Activated naive CD8-positive, alpha-beta T cell treated with anti-CD3 and anti-CD28 coated beads, Interleukin-2, amount 50 U/mL, for 24 hours (primary cell): ENCODE measurements around the gene BTG3.

Source experiments
- ATAC-seq: fragments of 150-1000 bp; cut with Tn5 transposase; one replicate; pipeline ENCODE4 v1.10.0; 2021
- DNase-seq: peaks from one replicate; pipeline ENCODE4 v3.0.0; 2021
- H3K27ac Mint-ChIP-seq: one replicate; pipeline ENCODE4 v1.8.0; 2021; ENCODE audit warnings: mild to moderate bottlenecking, mixed read lengths
- H3K27me3 Mint-ChIP-seq: one replicate; pipeline ENCODE4 v1.8.0; 2021; ENCODE audit warnings: mixed read lengths
- H3K36me3 Mint-ChIP-seq: one replicate; pipeline ENCODE4 v1.8.0; 2021; ENCODE audit warnings: low read depth, mixed read lengths
- H3K4me1 Mint-ChIP-seq: one replicate; pipeline ENCODE4 v1.8.0; 2021; ENCODE audit warnings: mixed read lengths
- H3K4me3 Mint-ChIP-seq: one replicate; pipeline ENCODE4 v1.8.0; 2021; ENCODE audit warnings: mild to moderate bottlenecking, moderate library complexity, mixed read lengths
- H3K9me3 Mint-ChIP-seq: one replicate; pipeline ENCODE4 v1.8.0; 2021; ENCODE audit warnings: mixed read lengths

BTG3 gene

DNA sequence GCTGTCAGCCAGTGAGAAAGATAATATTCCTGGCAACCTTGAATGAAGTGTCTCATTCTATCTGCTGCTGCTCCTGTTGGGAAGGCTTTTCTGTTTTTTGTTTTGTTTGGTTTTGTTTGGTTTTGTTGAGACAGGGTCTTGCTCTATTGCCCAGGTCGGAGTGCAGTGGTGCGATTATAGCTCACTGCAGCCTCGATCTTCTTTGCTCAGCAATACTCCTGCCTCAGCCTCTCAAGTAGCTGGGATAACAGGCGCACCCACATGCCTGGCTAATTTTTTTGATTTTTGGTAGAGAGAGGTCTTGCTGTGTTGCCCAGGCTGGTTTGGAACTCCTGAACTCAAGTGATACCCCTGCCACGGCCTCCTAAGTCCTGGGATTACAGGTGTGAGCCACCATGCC is 37.6 kb downstream of the BTG3 start:
- H3K27me3 Mint-ChIP-seq = peaks cover 7% of the 10 kb centered on the region
- no peaks in the 10 kb centered on the region for H3K36me3 Mint-ChIP-seq
- DNase-seq = no peak
- ATAC-seq = no peak
- H3K27ac Mint-ChIP-seq = no peak overlapping the region
- H3K4me1 Mint-ChIP-seq = no peaks in the 10 kb centered on the region
- no peaks in the 10 kb centered on the region for H3K9me3 Mint-ChIP-seq
- no peak overlapping the region for H3K4me3 Mint-ChIP-seq

DNA sequence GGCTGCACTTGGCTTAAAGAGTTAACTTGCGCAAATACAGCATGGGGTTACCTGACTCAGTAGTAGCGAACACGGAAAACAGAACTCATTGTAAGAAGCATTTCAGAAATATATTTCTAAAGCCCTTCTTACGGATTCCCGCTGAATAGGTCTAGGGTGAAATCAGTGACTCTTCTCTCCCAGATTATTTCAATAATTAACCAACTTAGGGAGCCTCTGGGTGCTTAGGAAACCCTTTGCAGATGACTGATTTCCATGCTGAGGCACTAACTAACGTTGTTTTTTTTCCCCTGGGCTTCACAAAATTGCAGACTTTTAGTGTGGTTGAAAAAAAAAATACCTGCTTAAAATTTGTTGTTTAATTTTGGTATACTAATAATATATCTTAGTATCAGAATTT is 40.3 kb downstream of the BTG3 start:
- Mint-ChIP-seq H3K36me3 (no peaks in the 10 kb centered on the region), H3K27ac (no peak overlapping the region), H3K9me3 (no peaks in the 10 kb centered on the region), H3K4me1 (no peaks in the 10 kb centered on the region), H3K27me3 (peaks cover 6% of the 10 kb centered on the region), H3K4me3 (no peak overlapping the region)
- no peak for DNase-seq
- no peak for ATAC-seq

DNA sequence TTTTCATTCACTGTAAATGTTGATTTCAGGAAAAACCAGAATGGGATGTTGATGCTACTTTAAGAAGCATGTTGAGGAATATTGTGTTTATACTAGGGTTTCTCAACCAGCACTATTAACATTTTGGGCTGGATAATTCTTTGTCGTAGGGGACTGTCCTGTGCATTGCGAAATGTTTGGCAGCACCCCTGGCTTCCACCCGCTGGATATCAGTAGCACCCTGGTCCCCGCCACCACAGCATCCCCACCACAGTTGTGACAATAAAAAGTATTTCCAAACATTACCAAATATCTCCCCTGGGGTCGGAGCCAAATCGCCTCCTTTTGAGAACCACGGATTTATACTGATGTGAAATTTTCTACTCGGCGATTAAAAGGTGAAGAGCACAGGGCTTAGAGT is 41.9 kb downstream of the BTG3 start:
- H3K4me1 Mint-ChIP-seq = no peaks in the 10 kb centered on the region
- no peak overlapping the region for H3K4me3 Mint-ChIP-seq
- no peaks in the 10 kb centered on the region for H3K9me3 Mint-ChIP-seq
- H3K36me3 Mint-ChIP-seq = no peaks in the 10 kb centered on the region
- ATAC-seq (no peak), DNase-seq (no peak)
- H3K27ac Mint-ChIP-seq = no peak overlapping the region
- peaks cover 6% of the 10 kb centered on the region for H3K27me3 Mint-ChIP-seq

DNA sequence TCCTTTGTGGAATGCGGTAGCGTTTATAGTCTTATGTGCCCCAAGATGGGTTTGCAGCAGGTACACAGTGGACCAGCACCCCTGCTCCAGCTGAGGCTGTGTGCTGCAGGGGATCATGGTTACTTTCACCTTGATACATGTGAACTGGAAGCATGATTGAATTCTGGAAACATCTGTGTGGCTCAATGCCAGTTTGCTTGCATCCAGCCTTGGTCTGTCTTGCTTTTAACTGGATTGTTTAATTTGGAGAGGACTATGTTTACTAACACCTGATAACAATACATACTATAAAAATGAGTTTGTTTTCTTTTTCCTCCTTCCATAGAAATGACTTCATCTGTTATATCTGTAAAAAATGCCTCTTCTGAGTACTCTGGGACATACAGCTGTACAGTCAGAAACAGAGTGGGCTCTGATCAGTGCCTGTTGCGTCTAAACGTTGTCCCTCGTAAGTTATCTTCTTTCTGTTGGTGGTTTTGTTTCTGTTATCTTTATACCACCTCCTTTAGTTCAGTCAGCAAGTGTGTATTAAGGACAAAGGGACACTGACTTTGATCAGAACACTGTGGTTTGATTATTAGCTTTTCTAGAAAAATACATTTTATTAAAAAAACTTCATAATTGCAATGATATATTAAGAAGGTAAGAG is 52.2 kb downstream of the BTG3 start:
- Mint-ChIP-seq H3K27me3 (no peaks in the 10 kb centered on the region), H3K27ac (no peak overlapping the region), H3K4me3 (no peak overlapping the region), H3K36me3 (no peaks in the 10 kb centered on the region), H3K4me1 (no peaks in the 10 kb centered on the region), H3K9me3 (no peaks in the 10 kb centered on the region)
- ATAC-seq = no peak
- DNase-seq = no peak

DNA sequence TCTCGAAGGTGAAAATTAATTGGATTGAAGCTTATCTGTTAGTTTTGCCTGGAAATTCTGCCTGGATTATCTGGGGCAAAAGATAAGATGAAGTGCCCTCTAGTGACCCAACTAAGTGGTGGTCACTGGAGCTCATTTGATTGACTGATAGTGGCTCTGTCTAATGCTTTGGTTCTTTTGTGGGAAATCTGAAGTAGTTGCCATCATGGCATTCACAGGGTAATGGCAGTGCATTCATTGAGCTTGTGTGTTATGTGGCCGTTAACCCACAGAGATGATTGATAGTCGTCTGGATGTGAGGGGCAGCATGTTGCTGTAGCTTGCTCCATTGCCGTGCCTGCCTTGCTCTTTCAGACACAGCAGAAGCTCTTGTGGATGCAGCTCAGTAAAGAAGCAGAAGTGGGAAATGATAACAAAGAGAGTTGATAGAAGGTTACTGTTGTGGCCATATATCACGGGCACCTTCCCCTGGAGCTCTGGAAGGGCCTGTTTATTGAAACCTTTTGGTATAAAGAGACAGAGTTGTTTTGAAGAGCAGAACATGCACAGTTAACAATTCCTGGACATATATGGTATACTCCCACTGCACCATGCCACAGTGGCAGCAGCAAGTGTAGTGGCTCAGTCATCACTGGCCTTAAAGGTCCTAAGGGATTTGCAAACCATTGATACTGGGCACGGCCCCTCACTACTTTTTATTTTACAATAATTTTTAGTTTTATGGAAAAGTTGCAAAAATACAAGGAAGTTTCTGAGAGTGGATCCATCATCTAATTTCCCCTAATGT is 57.8 kb downstream of the BTG3 start:
- H3K4me3 Mint-ChIP-seq = no peak overlapping the region
- ATAC-seq (no peak), DNase-seq (no peak)
- H3K4me1 Mint-ChIP-seq = no peaks in the 10 kb centered on the region
- H3K27me3 Mint-ChIP-seq = no peaks in the 10 kb centered on the region
- no peaks in the 10 kb centered on the region for H3K36me3 Mint-ChIP-seq
- H3K27ac Mint-ChIP-seq = no peak overlapping the region
- H3K9me3 Mint-ChIP-seq = no peaks in the 10 kb centered on the region

DNA sequence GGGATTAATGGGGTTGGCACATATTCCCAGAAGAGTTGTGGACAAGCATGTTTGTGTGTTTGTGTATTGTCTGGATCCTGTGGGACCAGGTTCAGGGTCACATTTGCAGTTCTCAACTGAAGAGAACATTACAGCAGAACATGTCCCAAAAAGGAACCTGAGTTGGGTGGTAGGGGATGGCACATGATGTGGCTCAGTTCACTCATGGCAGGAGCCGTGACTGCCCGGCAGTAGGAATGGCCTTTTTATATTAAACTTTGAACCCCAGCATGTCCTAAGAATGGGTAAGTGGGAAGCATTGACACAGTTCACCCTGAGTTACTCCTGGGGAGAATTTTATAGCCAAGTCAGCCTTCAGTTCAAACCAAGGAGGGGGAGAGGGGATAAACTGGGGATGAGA is 58.6 kb downstream of the BTG3 start:
- DNase-seq (no peak), ATAC-seq (no peak)
- Mint-ChIP-seq H3K27ac (no peak overlapping the region), H3K9me3 (no peaks in the 10 kb centered on the region), H3K4me1 (no peaks in the 10 kb centered on the region), H3K4me3 (no peak overlapping the region), H3K27me3 (no peaks in the 10 kb centered on the region), H3K36me3 (no peaks in the 10 kb centered on the region)

DNA sequence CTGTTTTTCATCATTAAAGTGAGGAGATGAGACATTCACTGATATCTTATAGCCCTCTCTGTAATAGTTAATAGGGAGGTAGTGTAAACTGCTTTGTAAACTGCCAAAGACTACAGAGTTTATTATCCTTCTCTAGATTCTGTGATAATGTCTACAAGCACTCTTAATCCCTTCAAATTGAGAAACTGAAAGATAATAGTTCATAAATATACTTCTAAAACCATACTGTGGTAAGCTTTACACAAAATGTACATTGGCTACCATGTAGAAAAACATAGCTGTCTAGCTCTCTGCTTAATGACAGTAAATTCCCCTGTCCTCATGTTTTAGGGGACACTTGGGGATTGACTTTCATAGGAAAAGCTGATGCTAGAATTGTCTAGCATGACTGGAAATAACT is 60.3 kb downstream of the BTG3 start:
- ATAC-seq (no peak), DNase-seq (no peak)
- Mint-ChIP-seq H3K27me3 (no peaks in the 10 kb centered on the region), H3K4me1 (no peaks in the 10 kb centered on the region), H3K27ac (no peak overlapping the region), H3K4me3 (no peak overlapping the region), H3K9me3 (no peaks in the 10 kb centered on the region), H3K36me3 (no peaks in the 10 kb centered on the region)

DNA sequence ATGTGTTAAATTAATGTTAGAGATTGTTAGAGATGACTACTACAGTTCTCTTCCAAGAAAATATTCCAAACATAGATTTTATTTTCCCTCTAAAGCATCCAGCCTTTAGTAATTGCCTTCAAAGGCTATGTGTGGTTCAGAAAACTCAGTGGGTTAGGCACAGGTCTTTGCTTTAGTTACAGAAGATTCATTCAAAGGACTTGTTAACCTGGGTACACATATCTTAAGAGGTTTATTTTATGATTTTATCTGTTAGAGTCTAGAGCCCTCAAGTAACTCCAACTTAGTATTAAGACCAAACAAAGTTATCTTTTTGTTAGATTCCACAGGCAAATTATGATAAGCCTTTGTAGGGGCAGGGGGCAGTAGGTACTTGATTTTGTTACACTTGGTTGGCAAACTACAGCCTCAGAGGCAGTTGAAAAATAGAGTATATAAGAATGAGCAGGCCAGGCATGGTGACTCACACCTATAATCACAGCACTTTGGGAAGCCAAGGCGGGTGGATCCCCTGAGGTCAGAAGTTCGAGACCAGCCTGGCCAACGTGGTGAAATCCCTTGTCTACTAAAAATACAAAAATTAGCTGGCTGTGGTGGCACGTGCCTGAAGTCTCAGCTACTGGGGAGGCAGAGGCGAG is 61.9 kb downstream of the BTG3 start:
- Mint-ChIP-seq H3K9me3 (no peaks in the 10 kb centered on the region), H3K27me3 (no peaks in the 10 kb centered on the region), H3K4me3 (no peak overlapping the region), H3K27ac (no peak overlapping the region), H3K36me3 (no peaks in the 10 kb centered on the region), H3K4me1 (no peaks in the 10 kb centered on the region)
- ATAC-seq (no peak), DNase-seq (no peak)

DNA sequence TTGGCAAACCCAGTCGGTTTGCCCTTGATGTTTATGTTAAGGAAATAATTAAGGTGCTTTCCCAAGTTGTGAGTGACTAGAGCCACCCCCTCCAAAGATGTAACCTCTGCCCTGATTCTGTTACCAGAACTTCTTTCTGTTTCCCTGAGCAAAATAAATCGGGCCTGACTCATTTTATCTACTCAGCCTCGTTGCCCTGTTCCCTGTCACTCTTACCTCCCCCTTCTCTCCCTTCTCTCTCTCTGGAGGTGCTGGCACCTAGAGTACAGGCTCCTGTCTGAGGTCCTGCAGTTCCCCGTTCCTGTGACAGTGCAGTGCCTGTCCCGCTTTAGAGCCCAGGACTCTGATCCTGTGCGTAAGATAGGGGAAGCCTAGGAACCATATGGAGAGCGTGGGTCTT is 64.4 kb downstream of the BTG3 start:
- no peak for ATAC-seq
- H3K4me1 Mint-ChIP-seq = no peaks in the 10 kb centered on the region
- no peaks in the 10 kb centered on the region for H3K27me3 Mint-ChIP-seq
- H3K9me3 Mint-ChIP-seq = no peaks in the 10 kb centered on the region
- H3K4me3 Mint-ChIP-seq = no peak overlapping the region
- H3K36me3 Mint-ChIP-seq = no peaks in the 10 kb centered on the region
- H3K27ac Mint-ChIP-seq = no peak overlapping the region
- DNase-seq = no peak

DNA sequence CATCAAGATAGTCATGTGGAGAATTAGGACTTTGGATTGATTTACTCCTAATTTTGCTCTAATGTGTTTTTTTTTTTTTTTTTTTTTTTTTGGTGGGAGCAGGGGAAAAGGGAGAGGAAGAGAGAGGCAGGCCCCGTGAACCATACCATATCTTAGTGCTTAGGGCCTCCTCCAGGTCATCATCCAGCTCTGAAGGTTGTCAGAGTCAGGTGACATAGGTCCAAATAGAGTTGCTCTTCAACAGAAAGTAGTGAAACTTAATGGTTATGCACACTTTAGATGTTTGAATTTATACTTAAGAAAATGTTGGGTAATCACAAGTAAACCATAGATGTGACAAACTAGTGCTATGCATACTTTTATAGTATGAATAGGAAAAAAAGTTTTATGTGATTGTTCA is 67.7 kb downstream of the BTG3 start:
- DNase-seq = no peak
- no peaks in the 10 kb centered on the region for H3K4me1 Mint-ChIP-seq
- no peaks in the 10 kb centered on the region for H3K36me3 Mint-ChIP-seq
- no peak for ATAC-seq
- H3K4me3 Mint-ChIP-seq = no peak overlapping the region
- H3K9me3 Mint-ChIP-seq = no peaks in the 10 kb centered on the region
- peaks cover 3% of the 10 kb centered on the region for H3K27me3 Mint-ChIP-seq
- no peak overlapping the region for H3K27ac Mint-ChIP-seq
